Activated naive CD8-positive, alpha-beta T cell treated with anti-CD3 and anti-CD28 coated beads for 36 hours (primary cell): ENCODE results near the gene ANK3. TPM values are rescaled to one million over a fixed set of nuclear protein-coding genes. Genes with fewer than 3 reads are reported as not detected.

Experiments used
- DNase-seq: peaks from one replicate; pipeline ENCODE4 v3.0.0; 2021
- H3K27ac Mint-ChIP-seq: one replicate; pipeline ENCODE4 v1.8.0; 2022; ENCODE audit warnings: mild to moderate bottlenecking, moderate library complexity, mixed read lengths
- H3K27me3 Mint-ChIP-seq: one replicate; pipeline ENCODE4 v1.8.0; 2022; ENCODE audit warnings: mild to moderate bottlenecking, mixed read lengths
- H3K36me3 Mint-ChIP-seq: one replicate; pipeline ENCODE4 v1.8.0; 2021; ENCODE audit warnings: mild to moderate bottlenecking, mixed read lengths
- H3K4me1 Mint-ChIP-seq: one replicate; pipeline ENCODE4 v1.8.0; 2021; ENCODE audit warnings: mixed read lengths
- H3K4me3 Mint-ChIP-seq: one replicate; pipeline ENCODE4 v1.8.0; 2022; ENCODE audit warnings: mild to moderate bottlenecking, moderate library complexity, mixed read lengths
- H3K9me3 Mint-ChIP-seq: one replicate; pipeline ENCODE4 v1.8.0; 2022; ENCODE audit warnings: mixed read lengths
- total RNA-seq, 2 experiments: library from RNA; stranded (reverse); gene quantifications; one replicate each; pipeline ENCODE4 v1.2.3, GENCODE V29; 2021

ANK3 gene
- total RNA-seq, 2 experiments from 2014 or later: 1.3 to 1.7 TPM

DNA sequence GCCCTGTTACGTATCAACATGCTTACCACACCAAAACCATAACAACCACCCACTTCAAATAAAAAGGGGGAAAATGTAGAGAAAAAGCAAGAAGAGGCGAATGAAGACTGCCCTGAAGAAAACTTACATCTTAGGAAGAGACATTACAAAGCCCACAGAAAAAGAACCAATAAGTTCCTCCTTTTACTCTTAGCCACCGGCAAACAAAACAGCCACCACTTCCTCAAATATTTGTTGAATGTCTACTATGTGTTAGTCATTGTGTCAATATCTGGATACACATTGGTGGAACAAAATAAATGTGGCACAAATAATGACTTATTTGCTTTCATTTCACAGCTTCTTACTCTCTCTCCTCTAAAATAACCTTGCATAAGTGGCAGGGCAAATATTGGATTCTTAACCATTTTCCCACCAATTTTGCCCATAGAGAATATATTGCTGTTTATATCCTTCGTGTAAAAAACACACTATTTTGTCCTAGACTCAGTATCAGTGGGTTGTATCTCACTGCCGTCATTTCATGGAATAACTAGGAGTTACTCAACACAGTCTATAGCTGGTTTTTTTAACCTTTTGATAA, 106.8 kb downstream of the ANK3 start:
- Mint-ChIP-seq H3K27me3 (no peaks in the 10 kb centered on the region), H3K4me3 (no peak overlapping the region)

DNA sequence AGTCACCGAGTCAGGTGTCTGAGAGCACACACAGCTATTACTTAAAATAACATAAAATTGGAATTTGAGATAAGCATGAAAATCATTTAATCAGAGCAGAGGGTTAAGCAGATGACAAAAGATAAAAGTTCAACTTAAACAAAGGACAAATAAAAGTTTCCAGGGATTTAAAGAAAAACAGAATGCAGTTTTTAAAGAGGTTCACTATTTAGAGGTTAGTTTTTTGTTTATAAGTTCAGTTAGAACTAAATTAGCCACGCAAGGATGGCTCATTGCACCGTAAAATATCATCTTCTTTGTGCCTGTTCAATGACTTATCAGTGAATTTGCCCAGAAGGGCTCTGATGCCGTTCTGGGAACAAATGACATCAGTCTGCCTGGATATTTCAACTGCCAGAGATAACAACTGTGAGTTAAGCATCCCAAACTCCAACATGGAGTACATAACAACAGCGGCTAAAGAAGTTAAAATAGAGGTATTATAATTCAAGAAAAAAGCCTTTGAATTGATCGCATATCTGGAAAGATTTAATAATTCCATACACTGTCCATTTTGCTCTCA, 107.8 kb downstream of the ANK3 start:
- Mint-ChIP-seq H3K4me1 (no peaks in the 10 kb centered on the region), H3K27me3 (no peaks in the 10 kb centered on the region), H3K9me3 (no peaks in the 10 kb centered on the region), H3K27ac (no peak overlapping the region), H3K36me3 (no peaks in the 10 kb centered on the region), H3K4me3 (no peak overlapping the region)
- DNase-seq: no peak

More for the DNA sequence above, 106.8 kb downstream of the ANK3 start:
- Mint-ChIP-seq H3K9me3 (no peaks in the 10 kb centered on the region), H3K27ac (no peak overlapping the region), H3K4me1 (no peaks in the 10 kb centered on the region), H3K36me3 (no peaks in the 10 kb centered on the region)
- no peak for DNase-seq

DNA sequence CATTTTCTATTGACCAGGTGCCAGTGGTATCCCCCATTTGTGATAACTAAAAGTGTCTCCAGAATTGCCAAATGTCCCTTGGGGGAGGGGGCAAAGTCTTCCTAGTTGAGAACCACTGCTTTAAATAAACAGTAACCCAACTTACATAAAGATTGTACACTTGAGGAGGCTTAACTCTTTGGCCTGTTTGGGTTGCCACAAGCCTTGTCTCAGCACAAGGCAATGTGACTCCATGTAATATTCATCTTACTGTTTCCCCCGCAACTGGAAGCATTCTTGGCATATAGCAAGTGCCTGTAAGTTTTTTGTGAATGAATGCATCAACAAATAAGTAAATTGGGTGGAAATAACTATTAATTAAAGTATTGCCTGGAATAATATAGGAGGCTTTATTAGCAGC, 108.3 kb downstream of the ANK3 start:
- no peaks in the 10 kb centered on the region for H3K4me1 Mint-ChIP-seq
- no peaks in the 10 kb centered on the region for H3K9me3 Mint-ChIP-seq
- no peak overlapping the region for H3K27ac Mint-ChIP-seq
- H3K36me3 Mint-ChIP-seq: no peaks in the 10 kb centered on the region
- no peak for DNase-seq
- H3K27me3 Mint-ChIP-seq: no peaks in the 10 kb centered on the region
- H3K4me3 Mint-ChIP-seq: no peak overlapping the region

DNA sequence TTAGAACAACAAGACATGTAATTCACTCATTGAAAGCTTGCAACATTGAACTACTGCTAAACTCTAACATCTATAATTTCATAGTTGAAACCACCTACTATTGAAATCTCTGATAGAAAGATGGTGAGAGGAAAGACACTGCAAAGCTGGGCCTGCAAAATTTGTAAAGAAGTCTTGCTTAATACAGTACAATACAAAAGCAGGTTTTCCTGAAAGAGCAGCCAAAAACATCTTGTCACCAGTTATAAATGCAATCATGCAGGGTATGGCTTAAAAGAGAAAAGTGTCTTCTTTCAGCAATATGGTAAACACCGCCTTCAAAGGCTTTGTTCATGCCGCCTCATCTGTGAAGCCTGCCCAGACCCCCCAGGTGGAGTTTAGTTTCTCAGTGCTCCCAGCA, 109.2 kb downstream of the ANK3 start:
- H3K9me3 Mint-ChIP-seq: no peaks in the 10 kb centered on the region
- no peak overlapping the region for H3K4me3 Mint-ChIP-seq
- no peaks in the 10 kb centered on the region for H3K36me3 Mint-ChIP-seq
- no peaks in the 10 kb centered on the region for H3K4me1 Mint-ChIP-seq
- no peak for DNase-seq
- no peaks in the 10 kb centered on the region for H3K27me3 Mint-ChIP-seq
- no peak overlapping the region for H3K27ac Mint-ChIP-seq

DNA sequence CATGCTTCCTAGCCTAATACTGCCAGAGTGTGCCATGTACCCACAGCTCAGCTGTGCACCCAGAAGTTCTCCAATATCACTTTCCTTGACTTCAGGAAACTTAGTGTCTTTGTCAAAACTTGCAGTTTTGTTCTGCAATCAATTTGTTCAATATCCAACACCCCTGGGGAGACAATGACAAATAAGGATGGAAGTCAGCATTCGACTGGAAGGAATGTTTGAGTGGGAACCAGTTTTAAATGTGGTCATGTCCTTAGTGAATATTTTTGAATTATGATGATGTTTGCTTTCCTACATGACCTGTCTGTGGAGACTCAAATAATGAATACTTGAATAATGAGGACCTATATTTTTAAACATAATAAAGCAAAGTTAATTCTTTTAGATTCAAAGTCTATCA, 112.0 kb downstream of the ANK3 start:
- H3K27ac Mint-ChIP-seq: no peak overlapping the region
- H3K4me3 Mint-ChIP-seq: no peak overlapping the region
- no peaks in the 10 kb centered on the region for H3K27me3 Mint-ChIP-seq
- peaks cover 2% of the 10 kb centered on the region for H3K9me3 Mint-ChIP-seq
- no peak for DNase-seq
- H3K36me3 Mint-ChIP-seq: no peaks in the 10 kb centered on the region
- no peaks in the 10 kb centered on the region for H3K4me1 Mint-ChIP-seq

DNA sequence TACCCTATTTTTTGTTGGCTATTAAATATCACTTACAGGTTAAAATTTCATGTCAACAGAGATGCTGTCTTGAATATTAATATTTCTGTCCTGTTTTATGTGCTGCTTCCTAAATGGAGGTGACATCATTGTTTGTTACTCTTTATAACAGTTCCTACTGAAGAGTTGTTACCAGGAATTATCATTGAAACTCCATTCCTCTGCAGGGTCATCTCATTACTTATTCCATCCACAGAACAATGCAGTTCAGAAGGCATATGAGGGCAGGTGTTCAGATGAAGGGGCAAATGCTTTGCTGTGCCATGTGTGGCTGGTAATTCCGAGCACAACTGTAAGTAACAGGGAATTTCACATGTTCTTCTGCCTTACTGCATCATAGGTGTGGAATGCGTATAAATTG, 113.4 kb downstream of the ANK3 start:
- DNase-seq: no peak
- Mint-ChIP-seq H3K36me3 (no peaks in the 10 kb centered on the region), H3K27ac (no peak overlapping the region), H3K4me3 (no peak overlapping the region), H3K9me3 (peaks cover 2% of the 10 kb centered on the region), H3K4me1 (no peaks in the 10 kb centered on the region), H3K27me3 (no peaks in the 10 kb centered on the region)

DNA sequence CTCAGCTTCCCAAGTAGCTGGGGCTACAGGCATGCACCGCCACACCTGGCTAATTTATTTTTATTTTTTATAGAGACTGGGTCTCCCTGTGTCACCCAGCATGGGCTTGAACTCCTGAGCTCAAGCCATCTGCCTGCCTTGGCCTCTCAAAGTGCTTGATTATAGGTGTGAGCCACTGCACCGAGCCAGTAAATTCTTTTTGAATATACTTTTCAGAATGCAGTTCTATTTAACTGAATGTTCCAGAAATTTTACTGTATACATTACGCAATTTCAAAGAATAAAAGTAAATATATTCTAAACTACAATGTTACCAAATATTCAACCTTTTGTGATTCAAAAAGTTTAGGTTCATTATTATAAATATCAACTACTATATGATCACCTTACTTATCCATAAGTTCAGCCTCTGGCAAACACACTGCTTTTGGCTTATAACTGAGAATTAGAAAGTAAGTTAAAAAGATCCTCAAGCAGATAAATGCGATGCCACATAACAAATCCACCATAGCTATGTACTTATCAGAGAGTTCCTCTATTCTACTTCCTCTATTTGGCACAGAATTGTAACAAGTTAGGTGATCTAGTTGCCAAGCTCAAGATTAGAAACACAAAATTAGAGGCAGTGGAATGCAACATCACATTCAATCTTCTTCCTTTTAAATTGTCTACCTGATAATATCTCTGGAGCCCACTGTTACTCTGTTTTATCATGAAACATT, 118.2 kb downstream of the ANK3 start:
- Mint-ChIP-seq H3K4me1 (no peaks in the 10 kb centered on the region), H3K27me3 (no peaks in the 10 kb centered on the region), H3K9me3 (peaks cover 2% of the 10 kb centered on the region), H3K36me3 (no peaks in the 10 kb centered on the region), H3K4me3 (no peak overlapping the region), H3K27ac (no peak overlapping the region)
- no peak for DNase-seq

DNA sequence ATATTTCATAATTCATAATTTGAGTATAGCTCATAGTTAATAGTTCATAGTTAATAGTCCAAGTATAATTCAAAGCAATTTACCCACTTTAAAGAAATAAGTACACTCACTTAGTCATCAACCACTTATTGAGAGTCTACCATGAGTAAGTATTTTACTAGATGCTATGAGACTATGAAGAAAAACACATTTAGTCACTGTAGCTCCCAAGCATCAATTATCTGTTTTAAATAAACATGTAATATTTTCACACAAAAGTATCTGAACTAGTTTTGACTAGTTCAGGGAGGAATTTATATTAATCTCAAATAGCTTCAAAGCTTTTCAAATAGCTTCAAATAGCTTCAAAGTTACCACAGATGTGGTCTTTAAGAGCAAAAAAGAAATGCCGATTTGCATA, 119.2 kb downstream of the ANK3 start:
- Mint-ChIP-seq H3K4me3 (no peak overlapping the region), H3K27ac (no peak overlapping the region), H3K36me3 (no peaks in the 10 kb centered on the region), H3K9me3 (peaks cover 2% of the 10 kb centered on the region), H3K4me1 (no peaks in the 10 kb centered on the region), H3K27me3 (no peaks in the 10 kb centered on the region)
- DNase-seq: no peak

DNA sequence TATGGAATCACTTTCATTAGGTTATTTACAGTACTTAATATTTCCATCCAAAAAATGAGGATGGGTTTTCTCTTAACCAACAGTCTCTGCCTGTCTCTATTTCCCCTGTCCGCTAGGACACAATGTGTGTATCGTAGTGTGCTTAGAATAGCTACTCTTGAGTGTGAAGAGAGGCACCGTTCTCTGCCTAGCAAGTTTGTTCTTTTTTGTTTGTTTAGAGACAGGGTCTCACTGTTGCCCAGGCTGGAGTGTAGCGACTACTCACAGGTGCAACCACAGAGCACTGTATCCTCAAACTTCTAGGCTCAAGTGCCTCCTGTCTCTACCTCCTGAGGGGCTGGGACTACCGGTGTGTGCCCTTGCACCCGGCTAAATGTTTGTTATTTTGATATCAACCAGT, 121.9 kb downstream of the ANK3 start:
- DNase-seq: no peak
- Mint-ChIP-seq H3K4me1 (no peaks in the 10 kb centered on the region), H3K27ac (no peak overlapping the region), H3K36me3 (no peaks in the 10 kb centered on the region), H3K9me3 (no peaks in the 10 kb centered on the region), H3K4me3 (no peak overlapping the region), H3K27me3 (peaks cover 6% of the 10 kb centered on the region)

DNA sequence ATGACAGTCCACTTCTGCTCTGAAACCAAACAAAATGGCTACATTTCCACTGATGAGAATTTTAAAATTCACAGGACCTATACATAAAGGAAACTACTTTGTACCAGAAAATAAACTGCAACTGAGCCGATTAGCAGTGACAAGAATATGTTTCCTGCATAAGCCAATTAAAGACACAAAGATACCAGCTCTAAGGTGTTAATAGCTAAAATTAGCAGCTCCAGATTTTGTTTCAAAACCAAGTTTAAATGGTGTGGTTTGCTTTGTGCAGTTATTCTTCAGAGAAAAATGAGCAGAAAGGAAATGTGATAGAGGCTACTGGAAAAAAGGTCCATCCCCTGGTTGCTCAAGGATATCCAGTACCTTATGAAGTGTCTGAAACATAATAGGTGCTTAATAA, 123.2 kb downstream of the ANK3 start:
- Mint-ChIP-seq H3K9me3 (no peaks in the 10 kb centered on the region), H3K36me3 (no peaks in the 10 kb centered on the region), H3K27ac (no peak overlapping the region), H3K4me3 (no peak overlapping the region), H3K27me3 (peaks cover 6% of the 10 kb centered on the region), H3K4me1 (no peaks in the 10 kb centered on the region)
- DNase-seq: no peak

DNA sequence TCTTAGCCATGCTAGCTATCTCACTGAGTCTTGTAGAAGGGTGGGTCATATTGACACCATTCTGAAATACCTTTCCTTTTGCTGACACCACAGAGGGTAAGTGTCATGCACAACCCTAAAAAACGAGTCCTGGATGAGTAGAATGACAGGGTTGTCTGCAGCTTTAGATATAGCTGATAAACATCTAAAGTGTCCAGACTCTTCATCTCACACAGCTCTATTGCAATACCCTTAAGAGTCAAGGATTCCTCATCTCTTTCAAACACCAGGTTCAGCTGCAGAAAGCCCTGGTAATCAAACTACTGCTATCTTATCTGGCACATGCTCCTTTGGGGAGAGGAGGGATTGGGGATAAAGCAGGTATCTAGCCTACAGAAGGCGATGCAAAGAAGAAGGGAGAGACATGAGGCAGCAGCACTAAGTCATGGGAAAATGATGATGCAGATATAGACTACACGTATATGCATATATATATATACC, 127.0 kb downstream of the ANK3 start:
- Mint-ChIP-seq H3K4me3 (no peak overlapping the region), H3K27me3 (peaks cover 6% of the 10 kb centered on the region), H3K27ac (no peak overlapping the region)

DNA sequence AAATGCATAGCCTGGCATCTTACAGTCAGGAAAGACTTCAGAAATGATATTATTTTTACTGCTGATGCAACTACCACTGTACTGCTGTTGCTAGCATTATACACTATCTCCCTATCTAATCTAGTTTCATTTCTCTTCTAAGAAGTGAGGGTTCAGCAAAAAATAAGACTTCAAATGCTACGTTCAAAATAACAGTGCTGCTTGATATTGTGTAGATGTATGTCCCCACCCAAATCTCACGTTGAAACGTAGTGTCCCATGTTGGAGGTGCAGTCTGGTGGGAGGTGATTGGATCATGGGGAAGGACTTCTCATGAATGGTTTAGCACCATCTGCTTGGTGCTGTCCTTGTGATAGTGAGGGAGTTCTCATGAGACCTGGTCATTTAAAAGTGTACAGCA, 129.4 kb downstream of the ANK3 start:
- peaks cover 6% of the 10 kb centered on the region for H3K27me3 Mint-ChIP-seq

More for the DNA sequence above, 127.0 kb downstream of the ANK3 start:
- DNase-seq: no peak
- Mint-ChIP-seq H3K36me3 (no peaks in the 10 kb centered on the region), H3K9me3 (no peaks in the 10 kb centered on the region), H3K4me1 (no peaks in the 10 kb centered on the region)

DNA sequence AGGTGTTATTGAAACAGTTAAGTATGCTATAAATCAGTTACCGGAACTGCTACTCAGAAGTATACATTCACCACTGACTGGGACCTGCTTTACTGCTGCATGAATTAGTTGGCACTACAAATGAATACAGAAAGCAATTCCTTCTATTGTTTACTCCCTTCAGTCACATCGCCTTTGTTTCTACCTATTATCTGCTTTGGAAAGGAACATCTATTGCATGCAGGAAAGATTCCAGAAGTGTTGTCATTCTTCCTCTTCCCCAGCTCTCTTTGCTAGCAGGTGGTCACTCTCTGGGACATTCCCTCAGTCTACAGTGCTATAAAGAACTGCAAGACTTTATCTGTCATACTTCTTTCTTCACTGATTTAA, 131.3 kb downstream of the ANK3 start:
- no peaks in the 10 kb centered on the region for H3K27me3 Mint-ChIP-seq
- H3K27ac Mint-ChIP-seq: no peak overlapping the region
- no peaks in the 10 kb centered on the region for H3K4me1 Mint-ChIP-seq
- no peak for DNase-seq
- H3K36me3 Mint-ChIP-seq: no peaks in the 10 kb centered on the region
- no peak overlapping the region for H3K4me3 Mint-ChIP-seq
- no peaks in the 10 kb centered on the region for H3K9me3 Mint-ChIP-seq

More for the DNA sequence above, 129.4 kb downstream of the ANK3 start:
- DNase-seq: no peak
- Mint-ChIP-seq H3K36me3 (no peaks in the 10 kb centered on the region), H3K9me3 (no peaks in the 10 kb centered on the region), H3K27ac (no peak overlapping the region), H3K4me1 (no peaks in the 10 kb centered on the region), H3K4me3 (no peak overlapping the region)

DNA sequence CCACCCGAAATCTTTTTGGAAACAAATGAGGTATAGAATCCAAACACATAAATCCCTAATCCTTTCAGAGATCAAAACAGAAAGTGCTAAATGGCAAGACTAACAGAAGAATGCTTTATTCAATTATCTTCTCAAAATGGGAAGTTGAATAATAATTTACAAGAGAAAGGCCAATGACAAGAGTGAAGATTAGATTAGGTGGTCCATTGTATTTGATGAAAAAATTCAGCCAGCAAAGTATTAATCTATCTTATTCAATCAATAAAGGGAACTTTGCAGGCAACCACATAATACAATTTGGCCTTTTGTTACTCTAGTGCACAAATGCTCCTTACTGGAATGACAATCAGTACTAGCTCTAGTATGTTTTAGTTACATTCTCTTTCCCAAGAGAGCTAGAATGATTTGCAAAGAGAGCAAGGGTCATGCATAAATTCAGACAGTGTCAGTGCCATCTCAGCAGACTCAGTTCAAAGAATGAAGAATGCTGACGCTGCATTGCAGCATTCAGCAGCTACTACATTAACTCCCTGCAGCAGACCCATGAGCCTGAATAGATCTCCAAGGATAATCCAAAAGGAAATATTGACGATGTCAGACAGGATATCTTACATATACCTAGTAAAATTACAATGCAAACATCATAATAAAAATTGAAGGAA, 131.8 kb downstream of the ANK3 start:
- H3K27ac Mint-ChIP-seq: no peak overlapping the region
- H3K36me3 Mint-ChIP-seq: no peaks in the 10 kb centered on the region
- no peak for DNase-seq
- H3K27me3 Mint-ChIP-seq: no peaks in the 10 kb centered on the region
- no peaks in the 10 kb centered on the region for H3K9me3 Mint-ChIP-seq
- H3K4me3 Mint-ChIP-seq: no peak overlapping the region
- no peaks in the 10 kb centered on the region for H3K4me1 Mint-ChIP-seq

DNA sequence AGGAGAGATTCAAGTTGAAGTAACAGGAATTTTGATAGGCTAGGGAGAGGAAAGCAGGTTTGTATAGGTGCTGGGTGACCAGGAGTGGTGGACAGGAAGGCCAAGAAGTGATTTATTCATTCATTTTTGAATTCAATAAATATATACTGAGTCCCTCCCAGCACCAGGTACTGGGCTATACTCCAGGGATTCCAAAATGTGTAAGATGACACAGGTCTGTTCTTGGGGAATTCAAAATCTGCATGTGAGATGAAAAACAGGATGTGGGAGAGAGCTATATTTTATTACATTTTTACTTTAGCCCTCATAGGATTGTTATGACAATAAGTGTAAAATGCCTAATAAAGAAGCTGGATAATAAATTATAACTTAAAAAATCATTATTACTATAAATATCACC, 134.9 kb downstream of the ANK3 start:
- Mint-ChIP-seq H3K36me3 (no peaks in the 10 kb centered on the region), H3K27ac (no peak overlapping the region), H3K27me3 (no peaks in the 10 kb centered on the region), H3K9me3 (no peaks in the 10 kb centered on the region), H3K4me3 (no peak overlapping the region), H3K4me1 (no peaks in the 10 kb centered on the region)
- no peak for DNase-seq
